ENCODE measurements around the gene RASD2. TPM values are rescaled to one million over a fixed set of nuclear protein-coding genes. Genes with fewer than 3 reads are reported as not detected.
A peak's percentile ranks its signal among the peaks of the same experiment; 100 is the strongest.
"Not testable (repeated sequence)": the region's sequence is repeated elsewhere in the genome, so short reads cannot be mapped to it uniquely, and the experiment has no call there.

Gene RASD2, protein sequence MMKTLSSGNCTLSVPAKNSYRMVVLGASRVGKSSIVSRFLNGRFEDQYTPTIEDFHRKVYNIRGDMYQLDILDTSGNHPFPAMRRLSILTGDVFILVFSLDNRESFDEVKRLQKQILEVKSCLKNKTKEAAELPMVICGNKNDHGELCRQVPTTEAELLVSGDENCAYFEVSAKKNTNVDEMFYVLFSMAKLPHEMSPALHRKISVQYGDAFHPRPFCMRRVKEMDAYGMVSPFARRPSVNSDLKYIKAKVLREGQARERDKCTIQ
- total RNA-seq (1 to 10 TPM in 1 of 2 donors, under 1 TPM in 1; 0.77 to 2.3 TPM), polyA plus RNA-seq (ENCODE audit: insufficient read length in 2 of 2) (10 to 100 TPM; 11.8 to 12.0 TPM)
- long read RNA-seq, donor 1, partial matches to known transcripts: 0 of 3 reads
- long read RNA-seq, donor 1, other reads (novel, unspliced or antisense): 0 of 3 reads
- long read RNA-seq, donor 2, partial matches to known transcripts: 0 of 3 reads
- long read RNA-seq, donor 2, other reads (novel, unspliced or antisense): 0 of 3 reads
- long read RNA-seq, donor 3, partial matches to known transcripts: 0 of 3 reads
- long read RNA-seq, donor 3, other reads (novel, unspliced or antisense): 0 of 3 reads
- long read RNA-seq, donor 4: 0 reads

DNA sequence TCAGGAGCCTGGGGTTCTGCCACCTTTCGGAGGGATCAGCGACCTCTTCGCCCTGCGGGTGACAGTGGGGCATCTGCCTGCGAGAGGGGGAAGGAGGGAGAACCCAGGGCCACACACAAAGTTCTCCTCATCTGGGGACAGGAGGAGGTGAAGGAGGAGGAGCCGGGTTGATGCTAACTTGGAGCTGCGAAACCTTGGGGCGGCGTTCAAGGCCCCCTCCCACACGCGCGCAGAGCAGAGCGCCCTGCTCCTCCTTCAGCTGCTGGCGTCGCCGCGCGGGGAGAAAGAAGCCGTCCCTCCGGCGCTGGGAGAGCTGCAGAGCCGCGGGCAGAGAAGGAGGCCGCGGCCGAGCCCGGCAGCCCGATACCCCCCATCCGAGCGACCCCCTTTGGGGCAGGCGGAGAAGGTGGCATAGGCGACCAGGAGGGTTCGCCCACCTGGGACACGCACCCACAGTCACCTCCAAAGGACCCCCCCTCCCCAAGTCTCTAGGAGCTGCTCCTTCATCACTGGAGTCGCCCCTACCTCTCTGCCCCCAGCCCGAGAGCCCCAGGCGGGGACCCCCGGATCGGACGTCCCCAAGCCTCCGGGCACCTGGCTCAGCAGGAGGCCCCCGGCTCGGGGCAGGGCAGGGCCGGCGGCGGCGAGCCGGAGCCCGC, at the start of gene RASD2:
RASD2 (plus strand) TSS at position 237 of the 659 bp plus-strand sequence. CDS start 5,979 bp downstream, outside the sequence.
- Histone ChIP-seq H3K4me1 (ENCODE audit: control insufficient read depth, insufficient read depth, low read length) (peaks cover 54% of the 10 kb centered on the region), H3K27ac (ENCODE audit: low read depth, low read length) (no peak within 1 kb of the TSS)
- DNase-seq (ENCODE audit: low read depth in 4 of 6, low spot score in 6 of 6): peak in 2 of 6 donors; percentile 64 to 75

GRCh38 chr22:35491061-35491907, 49.3 kb upstream of the RASD2 start:
- H3K27me3 ChIP-seq (ENCODE audit: control insufficient read depth, insufficient read depth, low read length); H3K4me3 ChIP-seq (ENCODE audit: low read depth, low read length); H3K27ac ChIP-seq (ENCODE audit: low read depth, low read length); H3K4me1 ChIP-seq (ENCODE audit: control insufficient read depth, insufficient read depth, low read length); H3K36me3 ChIP-seq (ENCODE audit: control insufficient read depth, insufficient read depth, low read length); DNase-seq (ENCODE audit: low read depth in 4 of 6, low spot score in 6 of 6); H3K9me3 ChIP-seq (ENCODE audit: control insufficient read depth, insufficient read depth, low read length): not testable (repeated sequence)
- WGBS (ENCODE audit: insufficient coverage): 90% methylated on average over 8 of the region's 24 CpGs

More for the DNA sequence above, at the start of gene RASD2:
- no peaks in the 10 kb centered on the region for H3K9me3 ChIP-seq (ENCODE audit: control insufficient read depth, insufficient read depth, low read length)
- no peaks in the 10 kb centered on the region for H3K36me3 ChIP-seq (ENCODE audit: control insufficient read depth, insufficient read depth, low read length)
- peak within 1 kb of the TSS; percentile 39 for H3K4me3 ChIP-seq (ENCODE audit: low read depth, low read length)
- WGBS (ENCODE audit: insufficient coverage): under 1% methylated on average over 44 of the region's 49 CpGs
- peaks cover 29% of the 10 kb centered on the region for H3K27me3 ChIP-seq (ENCODE audit: control insufficient read depth, insufficient read depth, low read length)

DNA sequence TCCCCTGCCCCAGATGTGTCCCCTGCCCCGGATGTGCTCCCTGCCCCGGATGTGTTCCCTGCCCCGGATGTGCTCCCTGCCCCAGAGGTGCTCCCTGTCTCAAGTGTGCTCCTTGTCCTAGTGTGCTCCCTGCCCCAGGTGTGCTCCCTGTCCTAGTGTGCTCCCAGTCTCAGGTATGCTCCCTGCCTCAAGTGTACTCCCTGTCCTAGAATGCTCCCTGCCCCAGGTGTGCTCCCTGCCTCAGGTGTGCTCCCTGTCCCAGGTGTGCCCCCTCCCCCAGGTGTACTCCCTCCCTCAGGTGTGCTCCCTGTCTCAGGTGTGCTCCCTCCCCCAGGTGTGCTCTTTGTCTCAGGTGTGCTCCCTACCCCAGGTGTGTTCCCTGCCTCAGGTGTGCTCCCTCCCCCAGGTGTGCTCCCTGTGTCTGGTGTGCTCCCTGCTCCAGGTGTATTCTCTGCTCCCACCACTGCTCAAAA, 48.7 kb upstream of the RASD2 start:
- no peak overlapping the region for H3K27ac ChIP-seq (ENCODE audit: low read depth, low read length)
- H3K36me3 ChIP-seq (ENCODE audit: control insufficient read depth, insufficient read depth, low read length): no peaks in the 10 kb centered on the region
- H3K4me1 ChIP-seq (ENCODE audit: control insufficient read depth, insufficient read depth, low read length): peaks cover 8% of the 10 kb centered on the region
- H3K9me3 ChIP-seq (ENCODE audit: control insufficient read depth, insufficient read depth, low read length): no peaks in the 10 kb centered on the region
- DNase-seq (ENCODE audit: low read depth in 4 of 6, low spot score in 6 of 6): no peak
- no peaks in the 10 kb centered on the region for H3K27me3 ChIP-seq (ENCODE audit: control insufficient read depth, insufficient read depth, low read length)
- WGBS (ENCODE audit: insufficient coverage): 98% methylated on average over 3 of the region's 3 CpGs
- no peak overlapping the region for H3K4me3 ChIP-seq (ENCODE audit: low read depth, low read length)

GRCh38 chr22:35493074-35493473, 47.6 kb upstream of the RASD2 start:
- H3K9me3 ChIP-seq (ENCODE audit: control insufficient read depth, insufficient read depth, low read length): no peaks in the 10 kb centered on the region
- 79% methylated on average over 2 of the region's 5 CpGs for WGBS (ENCODE audit: insufficient coverage)

GRCh38 chr22:35495711-35496110, 44.9 kb upstream of the RASD2 start:
- not testable (repeated sequence) for H3K27me3 ChIP-seq (ENCODE audit: control insufficient read depth, insufficient read depth, low read length); H3K36me3 ChIP-seq (ENCODE audit: control insufficient read depth, insufficient read depth, low read length); H3K9me3 ChIP-seq (ENCODE audit: control insufficient read depth, insufficient read depth, low read length); H3K4me3 ChIP-seq (ENCODE audit: low read depth, low read length); DNase-seq (ENCODE audit: low read depth in 4 of 6, low spot score in 6 of 6); H3K4me1 ChIP-seq (ENCODE audit: control insufficient read depth, insufficient read depth, low read length); H3K27ac ChIP-seq (ENCODE audit: low read depth, low read length)
- WGBS (ENCODE audit: insufficient coverage): 95% methylated on average over 13 of the region's 14 CpGs

More at GRCh38 chr22:35493074-35493473, 47.6 kb upstream of the RASD2 start:
- Histone ChIP-seq H3K4me1 (ENCODE audit: control insufficient read depth, insufficient read depth, low read length) (peaks cover 8% of the 10 kb centered on the region), H3K4me3 (ENCODE audit: low read depth, low read length) (no peak overlapping the region), H3K36me3 (ENCODE audit: control insufficient read depth, insufficient read depth, low read length) (no peaks in the 10 kb centered on the region), H3K27ac (ENCODE audit: low read depth, low read length) (no peak overlapping the region), H3K27me3 (ENCODE audit: control insufficient read depth, insufficient read depth, low read length) (no peaks in the 10 kb centered on the region)
- no peak for DNase-seq (ENCODE audit: low read depth in 4 of 6, low spot score in 6 of 6)

- no peaks in the 10 kb centered on the region for H3K4me1 ChIP-seq (ENCODE audit: control insufficient read depth, insufficient read depth, low read length)
- H3K27me3 ChIP-seq (ENCODE audit: control insufficient read depth, insufficient read depth, low read length): no peaks in the 10 kb centered on the region
- no peak for DNase-seq (ENCODE audit: low read depth in 4 of 6, low spot score in 6 of 6)
- 33% methylated on average over 1 of the region's 6 CpGs for WGBS (ENCODE audit: insufficient coverage)
- H3K9me3 ChIP-seq (ENCODE audit: control insufficient read depth, insufficient read depth, low read length): no peaks in the 10 kb centered on the region
- H3K36me3 ChIP-seq (ENCODE audit: control insufficient read depth, insufficient read depth, low read length): no peaks in the 10 kb centered on the region
- H3K4me3 ChIP-seq (ENCODE audit: low read depth, low read length): no peak overlapping the region
- H3K27ac ChIP-seq (ENCODE audit: low read depth, low read length): no peak overlapping the region
These were observed 43.8 kb upstream of the RASD2 start for GRCh38 chr22:35496768-35497312.

- DNase-seq (ENCODE audit: low read depth in 4 of 6, low spot score in 6 of 6): peak in 2 of 6 donors; percentile 37 to 50
- H3K4me3 ChIP-seq (ENCODE audit: low read depth, low read length): no peak overlapping the region
- WGBS (ENCODE audit: insufficient coverage): 64% methylated on average over 7 of the region's 14 CpGs
These were observed 42.4 kb upstream of the RASD2 start for GRCh38 chr22:35498026-35498800.

DNA sequence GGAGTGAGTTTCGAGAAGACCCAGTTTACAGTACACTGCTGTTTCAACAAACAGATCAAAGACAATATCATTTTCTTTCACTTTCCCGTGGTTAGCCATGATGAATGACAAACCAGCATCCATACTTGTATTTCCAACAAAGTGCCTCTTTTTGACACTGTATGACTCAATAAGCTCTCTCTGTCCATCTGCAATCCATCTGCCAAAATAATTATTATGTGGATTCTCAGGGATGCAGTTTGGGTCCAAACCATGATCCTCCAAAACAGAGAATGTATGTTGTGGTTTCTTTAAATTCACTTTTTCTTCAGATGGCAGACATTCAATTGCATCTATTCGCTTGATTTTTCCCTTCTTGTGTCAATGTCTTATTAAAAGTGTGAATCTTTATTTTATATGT, 37.8 kb upstream of the RASD2 start:
- WGBS (ENCODE audit: insufficient coverage): 70% methylated on average over 2 of the region's 3 CpGs

More at GRCh38 chr22:35498026-35498800, 42.4 kb upstream of the RASD2 start:
- no peaks in the 10 kb centered on the region for H3K27me3 ChIP-seq (ENCODE audit: control insufficient read depth, insufficient read depth, low read length)
- H3K27ac ChIP-seq (ENCODE audit: low read depth, low read length): no peak overlapping the region
- H3K4me1 ChIP-seq (ENCODE audit: control insufficient read depth, insufficient read depth, low read length): no peaks in the 10 kb centered on the region
- H3K9me3 ChIP-seq (ENCODE audit: control insufficient read depth, insufficient read depth, low read length): no peaks in the 10 kb centered on the region
- no peaks in the 10 kb centered on the region for H3K36me3 ChIP-seq (ENCODE audit: control insufficient read depth, insufficient read depth, low read length)

More for the DNA sequence above, 37.8 kb upstream of the RASD2 start:
- Histone ChIP-seq H3K27me3 (ENCODE audit: control insufficient read depth, insufficient read depth, low read length) (no peaks in the 10 kb centered on the region), H3K4me1 (ENCODE audit: control insufficient read depth, insufficient read depth, low read length) (no peaks in the 10 kb centered on the region), H3K27ac (ENCODE audit: low read depth, low read length) (no peak overlapping the region), H3K36me3 (ENCODE audit: control insufficient read depth, insufficient read depth, low read length) (no peaks in the 10 kb centered on the region), H3K9me3 (ENCODE audit: control insufficient read depth, insufficient read depth, low read length) (no peaks in the 10 kb centered on the region), H3K4me3 (ENCODE audit: low read depth, low read length) (no peak overlapping the region)
- no peak for DNase-seq (ENCODE audit: low read depth in 4 of 6, low spot score in 6 of 6)

Measured in spinal cord (tissue), 10 donors.